Measurements from ENCODE around the gene ITGAL.
A peak's percentile ranks its signal among the peaks of the same experiment; 100 is the strongest.
"Not testable (repeated sequence)": the region's sequence is repeated elsewhere in the genome, so short reads cannot be mapped to it uniquely, and the experiment has no call there.

The ITGAL gene

DNA sequence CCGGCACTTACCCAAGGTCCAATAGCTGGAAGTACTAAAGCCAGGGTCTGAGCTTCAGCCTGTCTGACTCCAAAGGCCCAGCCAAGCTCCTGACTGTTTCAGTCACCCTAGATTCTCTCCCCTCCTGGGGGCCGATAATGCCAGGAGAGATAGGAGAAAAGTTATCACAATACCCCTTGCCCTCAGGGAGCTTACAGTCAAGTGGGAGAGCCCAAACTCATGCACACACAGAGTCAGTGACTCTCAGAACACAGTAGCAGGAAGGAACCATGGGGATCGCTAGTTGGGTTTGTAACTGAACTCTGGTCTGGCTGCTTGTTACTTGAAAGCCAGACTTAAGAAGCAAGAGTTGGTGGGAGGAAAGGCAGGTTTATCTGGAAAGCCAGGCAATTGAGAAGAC, 39.0 kb downstream of the ITGAL start:
- Histone ChIP-seq H3K27ac (no peak overlapping the region), H3K4me1 (peaks cover 17% of the 10 kb centered on the region), H3K4me3 (no peak overlapping the region), H3K36me3 (no peaks in the 10 kb centered on the region), H3K27me3 (no peaks in the 10 kb centered on the region), H4K20me1 (no peaks in the 10 kb centered on the region), H3K9me3 (no peaks in the 10 kb centered on the region), H3K4me2 (no peak overlapping the region), H3K9ac (no peak overlapping the region)
- TF ChIP-seq Cebpa-rat (IDR thresholded peaks at IDR 0.05), result no peak

DNA sequence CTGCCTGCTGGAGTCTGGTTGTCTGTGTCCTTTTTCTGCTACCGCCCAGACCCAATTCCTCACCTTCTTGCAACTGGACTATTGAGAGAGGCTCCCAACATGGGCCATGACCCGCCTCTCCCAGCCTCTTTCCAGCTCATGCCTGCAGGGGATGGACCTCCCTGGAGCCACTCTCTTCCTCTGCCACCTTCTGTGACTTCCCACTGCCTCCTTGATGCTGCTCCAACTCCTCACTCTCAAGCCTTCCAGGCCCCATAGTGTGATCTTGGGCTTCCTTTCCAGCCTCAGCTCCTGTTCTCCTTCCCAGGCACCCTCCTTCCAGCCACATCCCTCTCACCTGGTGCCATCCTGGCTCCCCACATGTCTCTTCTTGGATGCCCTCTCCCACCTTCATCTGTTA, 42.7 kb downstream of the ITGAL start:
- Histone ChIP-seq H3K27me3 (no peaks in the 10 kb centered on the region), H3K4me1 (peaks cover 14% of the 10 kb centered on the region), H3K4me3 (no peak overlapping the region), H3K27ac (no peak overlapping the region), H3K9me3 (no peaks in the 10 kb centered on the region), H3K9ac (no peak overlapping the region), H4K20me1 (no peaks in the 10 kb centered on the region), H3K36me3 (no peaks in the 10 kb centered on the region), H3K4me2 (no peak overlapping the region)
- no peak for TF ChIP-seq Cebpa-rat (IDR thresholded peaks at IDR 0.05)

DNA sequence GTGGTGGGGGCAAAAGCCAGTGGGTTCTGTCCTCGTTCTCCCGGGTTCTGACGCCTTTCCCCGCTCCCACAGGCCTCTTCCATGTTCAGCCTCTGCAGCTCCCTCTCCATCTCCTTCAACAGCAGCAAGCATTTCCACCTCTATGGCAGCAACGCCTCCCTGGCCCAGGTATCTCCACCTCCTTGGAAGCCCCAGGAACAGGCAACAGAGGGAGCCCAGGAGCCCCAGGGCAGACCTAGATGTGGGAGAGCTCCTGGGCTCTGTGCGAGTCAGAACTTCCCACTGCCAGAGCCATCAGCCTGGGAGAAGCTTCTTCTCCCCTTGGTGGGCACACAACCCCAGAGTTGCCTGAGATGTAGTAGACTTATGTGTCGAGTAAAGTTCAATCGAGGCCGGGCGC, 46.0 kb downstream of the ITGAL start:
- no peaks in the 10 kb centered on the region for H3K9me3 ChIP-seq
- no peaks in the 10 kb centered on the region for H3K27me3 ChIP-seq
- H3K4me2 ChIP-seq, result no peak overlapping the region
- no peak for TF ChIP-seq Cebpa-rat (IDR thresholded peaks at IDR 0.05)
- peaks cover 23% of the 10 kb centered on the region for H3K4me1 ChIP-seq
- H3K36me3 ChIP-seq, result no peaks in the 10 kb centered on the region
- no peak overlapping the region for H3K9ac ChIP-seq
- H3K4me3 ChIP-seq, result no peak overlapping the region
- H3K27ac ChIP-seq, result no peak overlapping the region
- H4K20me1 ChIP-seq, result no peaks in the 10 kb centered on the region

DNA sequence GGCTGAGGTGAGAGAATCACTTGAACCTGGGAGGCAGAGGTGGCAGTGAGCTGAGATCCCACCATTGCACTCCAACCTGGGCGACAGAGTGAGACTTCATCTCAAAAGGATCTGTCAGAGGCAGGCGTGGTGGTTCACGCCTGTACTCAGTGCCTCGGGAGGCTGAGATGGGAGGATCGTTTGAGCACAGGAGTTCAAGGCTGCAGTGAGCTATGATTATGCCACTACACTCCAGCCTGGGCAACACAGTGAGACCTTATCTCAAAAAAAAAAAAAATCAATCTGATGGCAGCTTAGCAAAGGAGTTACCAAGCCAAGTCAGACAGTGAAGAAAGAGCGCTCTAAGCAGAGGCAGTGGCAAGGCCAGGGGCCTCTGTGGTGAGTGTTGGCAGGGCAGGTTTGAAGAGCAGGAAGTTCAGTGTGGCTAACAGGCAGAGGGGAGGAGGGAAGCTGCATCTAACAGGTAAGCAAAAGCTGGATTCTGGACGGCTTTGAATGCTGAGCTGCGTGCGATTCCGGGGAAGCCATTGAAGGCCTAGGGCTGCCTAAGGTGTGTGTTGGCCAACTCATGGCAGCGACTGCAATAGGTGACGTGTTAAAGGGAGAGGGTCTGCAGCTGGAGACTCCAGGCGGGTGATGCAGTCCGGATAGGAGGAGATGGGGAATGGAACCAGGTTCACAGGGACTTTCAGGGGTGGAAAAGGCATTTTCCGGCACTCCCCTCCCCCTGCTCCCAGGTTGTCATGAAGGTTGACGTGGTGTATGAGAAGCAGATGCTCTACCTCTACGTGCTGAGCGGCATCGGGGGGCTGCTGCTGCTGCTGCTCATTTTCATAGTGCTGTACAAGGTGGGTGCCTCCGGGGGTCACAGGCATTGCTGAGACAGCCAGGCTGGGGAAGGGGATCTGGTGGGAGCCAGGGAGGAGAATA, 46.8 kb downstream of the ITGAL start:
- Histone ChIP-seq H3K4me3 (no peak overlapping the region), H3K9me3 (no peaks in the 10 kb centered on the region), H4K20me1 (peaks cover 4% of the 10 kb centered on the region), H3K36me3 (peaks cover 4% of the 10 kb centered on the region), H3K4me1 (peaks cover 27% of the 10 kb centered on the region), H3K4me2 (no peak overlapping the region), H3K27me3 (no peaks in the 10 kb centered on the region), H3K9ac (no peak overlapping the region), H3K27ac (no peak overlapping the region)
- TF ChIP-seq Cebpa-rat (IDR thresholded peaks at IDR 0.05), result no peak

DNA sequence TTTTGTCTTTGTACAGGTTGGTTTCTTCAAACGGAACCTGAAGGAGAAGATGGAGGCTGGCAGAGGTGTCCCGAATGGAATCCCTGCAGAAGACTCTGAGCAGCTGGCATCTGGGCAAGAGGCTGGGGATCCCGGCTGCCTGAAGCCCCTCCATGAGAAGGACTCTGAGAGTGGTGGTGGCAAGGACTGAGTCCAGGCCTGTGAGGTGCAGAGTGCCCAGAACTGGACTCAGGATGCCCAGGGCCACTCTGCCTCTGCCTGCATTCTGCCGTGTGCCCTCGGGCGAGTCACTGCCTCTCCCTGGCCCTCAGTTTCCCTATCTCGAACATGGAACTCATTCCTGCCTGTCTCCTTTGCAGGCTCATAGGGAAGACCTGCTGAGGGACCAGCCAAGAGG, 48.9 kb downstream of the ITGAL start:
- H4K20me1 ChIP-seq, result peaks cover 17% of the 10 kb centered on the region
- no peaks in the 10 kb centered on the region for H3K27me3 ChIP-seq
- no peaks in the 10 kb centered on the region for H3K9me3 ChIP-seq
- H3K4me3 ChIP-seq, result no peak overlapping the region
- no peak overlapping the region for H3K9ac ChIP-seq
- no peak overlapping the region for H3K4me2 ChIP-seq
- H3K4me1 ChIP-seq, result peaks cover 39% of the 10 kb centered on the region
- TF ChIP-seq Cebpa-rat (IDR thresholded peaks at IDR 0.05), result no peak
- peaks cover 13% of the 10 kb centered on the region for H3K36me3 ChIP-seq
- H3K27ac ChIP-seq, result no peak overlapping the region

DNA sequence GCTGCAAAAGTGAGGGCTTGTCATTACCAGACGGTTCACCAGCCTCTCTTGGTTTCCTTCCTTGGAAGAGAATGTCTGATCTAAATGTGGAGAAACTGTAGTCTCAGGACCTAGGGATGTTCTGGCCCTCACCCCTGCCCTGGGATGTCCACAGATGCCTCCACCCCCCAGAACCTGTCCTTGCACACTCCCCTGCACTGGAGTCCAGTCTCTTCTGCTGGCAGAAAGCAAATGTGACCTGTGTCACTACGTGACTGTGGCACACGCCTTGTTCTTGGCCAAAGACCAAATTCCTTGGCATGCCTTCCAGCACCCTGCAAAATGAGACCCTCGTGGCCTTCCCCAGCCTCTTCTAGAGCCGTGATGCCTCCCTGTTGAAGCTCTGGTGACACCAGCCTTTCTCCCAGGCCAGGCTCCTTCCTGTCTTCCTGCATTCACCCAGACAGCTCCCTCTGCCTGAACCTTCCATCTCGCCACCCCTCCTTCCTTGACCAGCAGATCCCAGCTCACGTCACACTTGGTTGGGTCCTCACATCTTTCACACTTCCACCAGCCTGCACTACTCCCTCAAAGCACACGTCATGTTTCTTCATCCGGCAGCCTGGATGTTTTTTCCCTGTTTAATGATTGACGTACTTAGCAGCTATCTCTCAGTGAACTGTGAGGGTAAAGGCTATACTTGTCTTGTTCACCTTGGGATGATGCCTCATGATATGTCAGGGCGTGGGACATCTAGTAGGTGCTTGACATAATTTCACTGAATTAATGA, 49.5 kb downstream of the ITGAL start:
- peaks cover 17% of the 10 kb centered on the region for H4K20me1 ChIP-seq
- peaks cover 13% of the 10 kb centered on the region for H3K36me3 ChIP-seq
- no peak overlapping the region for H3K4me3 ChIP-seq
- H3K27ac ChIP-seq, result no peak overlapping the region
- no peaks in the 10 kb centered on the region for H3K27me3 ChIP-seq
- TF ChIP-seq Cebpa-rat (IDR thresholded peaks at IDR 0.05), result no peak
- peaks cover 33% of the 10 kb centered on the region for H3K4me1 ChIP-seq
- no peak overlapping the region for H3K9ac ChIP-seq
- H3K4me2 ChIP-seq, result no peak overlapping the region
- no peaks in the 10 kb centered on the region for H3K9me3 ChIP-seq

DNA sequence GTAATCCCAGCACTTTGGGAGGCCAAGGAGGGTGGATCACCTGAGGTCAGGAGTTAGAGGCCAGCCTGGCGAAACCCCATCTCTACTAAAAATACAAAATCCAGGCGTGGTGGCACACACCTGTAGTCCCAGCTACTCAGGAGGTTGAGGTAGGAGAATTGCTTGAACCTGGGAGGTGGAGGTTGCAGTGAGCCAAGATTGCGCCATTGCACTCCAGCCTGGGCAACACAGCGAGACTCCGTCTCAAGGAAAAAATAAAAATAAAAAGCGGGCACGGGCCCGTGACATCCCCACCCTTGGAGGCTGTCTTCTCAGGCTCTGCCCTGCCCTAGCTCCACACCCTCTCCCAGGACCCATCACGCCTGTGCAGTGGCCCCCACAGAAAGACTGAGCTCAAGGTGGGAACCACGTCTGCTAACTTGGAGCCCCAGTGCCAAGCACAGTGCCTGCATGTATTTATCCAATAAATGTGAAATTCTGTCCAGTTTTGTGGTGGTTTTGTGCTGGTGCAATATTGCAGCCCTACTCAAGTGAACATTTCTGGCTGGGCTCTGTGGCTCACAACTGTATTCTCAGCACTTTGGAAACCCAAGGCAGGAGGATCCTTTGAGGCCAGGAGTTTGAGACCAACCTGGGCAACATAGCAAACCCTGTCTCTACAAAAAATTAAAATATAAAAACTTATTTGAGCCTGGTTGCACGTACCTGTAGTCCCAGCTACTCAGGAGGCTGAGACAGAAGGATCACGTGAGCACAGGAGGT, 50.3 kb downstream of the ITGAL start:
- H3K4me1 ChIP-seq, result peaks cover 35% of the 10 kb centered on the region
- H3K36me3 ChIP-seq, result peaks cover 13% of the 10 kb centered on the region
- not testable (repeated sequence) for H3K9ac ChIP-seq, H3K27me3 ChIP-seq, H3K27ac ChIP-seq, H3K9me3 ChIP-seq, H3K4me3 ChIP-seq, H3K4me2 ChIP-seq
- peaks cover 17% of the 10 kb centered on the region for H4K20me1 ChIP-seq

DNA sequence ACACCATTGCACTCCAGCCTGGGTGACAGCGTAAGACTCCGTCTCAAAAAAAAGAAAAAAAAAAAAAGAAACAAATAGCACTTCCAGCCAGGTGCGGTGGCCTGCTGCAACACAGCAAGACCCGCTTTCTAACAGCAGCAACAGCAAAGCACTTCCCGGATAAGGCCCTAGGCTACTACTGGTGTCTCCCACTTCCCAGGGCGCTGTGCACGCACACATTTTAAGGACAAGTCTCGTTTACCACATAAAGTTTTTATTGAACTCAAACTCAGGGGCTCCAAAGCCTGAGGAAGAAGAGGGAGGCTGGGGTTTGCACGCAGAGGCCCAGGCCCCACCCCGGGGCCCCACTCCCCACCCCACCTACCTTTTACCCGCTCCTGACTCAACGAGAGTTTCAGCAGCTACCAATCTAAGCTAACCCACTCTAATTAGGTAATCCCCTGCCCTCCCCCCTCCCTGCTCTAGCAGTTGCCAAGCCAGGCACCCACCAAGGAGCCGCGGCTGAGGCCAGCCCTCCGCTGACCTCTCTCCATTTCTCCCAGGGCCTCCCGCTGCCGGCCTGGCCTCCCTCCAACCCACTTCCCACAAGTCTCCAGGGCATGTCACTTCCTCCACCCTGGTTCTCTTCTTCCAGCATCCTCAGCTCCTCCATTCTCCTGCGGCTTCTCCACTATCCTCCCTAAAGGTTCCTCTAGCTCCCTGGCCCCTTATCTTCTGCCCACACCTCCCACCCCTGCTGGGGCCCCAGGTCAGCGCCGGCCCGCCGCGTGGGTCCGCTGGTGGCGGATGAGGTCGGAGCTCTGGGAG, 51.4 kb downstream of the ITGAL start:
- no peaks in the 10 kb centered on the region for H3K9me3 ChIP-seq
- H4K20me1 ChIP-seq, result peaks cover 17% of the 10 kb centered on the region
- H3K27me3 ChIP-seq, result no peaks in the 10 kb centered on the region
- no peak overlapping the region for H3K27ac ChIP-seq
- H3K9ac ChIP-seq, result 0 out of 2 replicates have a peak overlapping the region, but pooled peaks have one; percentile 3
- peak overlapping the region; percentile 86 for H3K4me2 ChIP-seq
- H3K4me1 ChIP-seq, result peaks cover 46% of the 10 kb centered on the region
- no peak overlapping the region for H3K4me3 ChIP-seq
- TF ChIP-seq Cebpa-rat (IDR thresholded peaks at IDR 0.05), result no peak
- H3K36me3 ChIP-seq, result peaks cover 13% of the 10 kb centered on the region
